Stimulated activated CD8-positive, alpha-beta memory T cell treated with anti-CD3 and anti-CD28 coated beads, Interleukin-7, amount 100 ng/mL, for 4 hours (primary cell): ENCODE data around the gene SRSF11.
A peak's percentile ranks its signal among the peaks of the same experiment; 100 is the strongest.
"Not testable (repeated sequence)": the region's sequence is repeated elsewhere in the genome, so short reads cannot be mapped to it uniquely, and the experiment has no call there.

Experiments
- DNase-seq, 2 donors: peaks; one replicate each; pipeline ENCODE4 v3.0.0-alpha.2; 2020; ENCODE audit warnings: low read depth in 2 of 2

Gene SRSF11, protein sequence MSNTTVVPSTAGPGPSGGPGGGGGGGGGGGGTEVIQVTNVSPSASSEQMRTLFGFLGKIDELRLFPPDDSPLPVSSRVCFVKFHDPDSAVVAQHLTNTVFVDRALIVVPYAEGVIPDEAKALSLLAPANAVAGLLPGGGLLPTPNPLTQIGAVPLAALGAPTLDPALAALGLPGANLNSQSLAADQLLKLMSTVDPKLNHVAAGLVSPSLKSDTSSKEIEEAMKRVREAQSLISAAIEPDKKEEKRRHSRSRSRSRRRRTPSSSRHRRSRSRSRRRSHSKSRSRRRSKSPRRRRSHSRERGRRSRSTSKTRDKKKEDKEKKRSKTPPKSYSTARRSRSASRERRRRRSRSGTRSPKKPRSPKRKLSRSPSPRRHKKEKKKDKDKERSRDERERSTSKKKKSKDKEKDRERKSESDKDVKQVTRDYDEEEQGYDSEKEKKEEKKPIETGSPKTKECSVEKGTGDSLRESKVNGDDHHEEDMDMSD

DNA sequence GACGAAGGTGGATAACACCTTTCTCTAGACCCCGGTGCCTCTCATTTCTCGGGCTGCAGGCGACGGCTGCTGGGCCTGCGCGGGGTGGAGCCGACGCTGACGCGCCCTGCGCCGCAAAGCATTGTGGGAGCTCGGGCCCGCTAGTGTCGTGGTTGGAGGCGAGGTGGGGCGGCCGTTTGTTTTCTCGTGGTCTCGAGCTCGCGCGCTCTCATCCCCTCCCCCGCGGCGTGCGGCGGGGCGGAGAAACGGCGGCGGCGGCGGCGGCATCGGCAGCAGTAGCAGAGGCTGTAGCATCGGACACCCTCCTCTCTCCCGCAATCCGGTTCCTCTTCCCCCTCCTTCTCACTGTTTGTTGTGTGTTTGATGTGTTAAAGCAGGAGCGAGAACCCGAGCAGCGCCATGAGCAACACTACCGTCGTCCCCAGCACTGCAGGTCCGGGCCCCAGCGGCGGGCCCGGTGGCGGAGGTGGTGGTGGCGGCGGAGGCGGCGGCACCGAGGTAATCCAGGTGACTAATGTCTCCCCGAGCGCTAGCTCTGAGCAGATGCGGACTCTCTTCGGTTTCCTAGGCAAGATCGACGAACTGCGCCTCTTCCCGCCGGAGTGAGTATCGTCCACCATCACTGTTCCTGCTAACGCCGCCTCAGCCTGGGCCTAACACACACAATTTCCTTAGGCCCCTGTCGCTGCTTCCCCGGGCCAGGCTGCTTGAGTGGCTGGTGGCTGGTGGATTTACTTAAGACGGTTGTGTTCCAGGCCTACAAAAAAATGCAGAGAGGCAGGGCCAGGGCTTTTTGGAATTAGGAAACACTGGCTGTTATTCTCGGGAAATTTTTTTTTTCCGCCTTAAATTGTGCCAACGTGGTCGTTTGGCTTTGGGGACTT is at the start of gene SRSF11:
TSS of gene SRSF11 (plus strand) at position 143 of the 884 bp plus-strand sequence. CDS start at position 400, 257 bp downstream.
- DNase-seq: peak; percentile 91 to 94

DNA sequence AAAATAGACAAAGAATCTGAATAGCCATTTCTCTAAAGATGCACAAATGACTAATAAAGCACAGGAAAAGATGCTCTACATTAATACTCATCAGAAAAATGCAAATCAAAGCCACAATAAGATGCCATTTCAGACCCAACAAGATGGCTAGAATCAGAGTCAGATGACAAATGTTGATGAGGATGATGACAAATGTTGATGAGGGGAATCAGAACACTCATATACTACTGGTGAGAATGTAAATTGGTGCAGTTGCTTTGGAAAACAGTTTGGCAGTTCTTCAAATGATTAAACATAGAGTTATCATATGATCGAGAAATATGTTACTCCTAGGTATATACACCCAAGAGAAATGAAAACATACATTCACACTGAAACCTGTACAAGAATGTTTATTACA is 49.7 kb upstream of the SRSF11 start:
- no peak for DNase-seq

DNA sequence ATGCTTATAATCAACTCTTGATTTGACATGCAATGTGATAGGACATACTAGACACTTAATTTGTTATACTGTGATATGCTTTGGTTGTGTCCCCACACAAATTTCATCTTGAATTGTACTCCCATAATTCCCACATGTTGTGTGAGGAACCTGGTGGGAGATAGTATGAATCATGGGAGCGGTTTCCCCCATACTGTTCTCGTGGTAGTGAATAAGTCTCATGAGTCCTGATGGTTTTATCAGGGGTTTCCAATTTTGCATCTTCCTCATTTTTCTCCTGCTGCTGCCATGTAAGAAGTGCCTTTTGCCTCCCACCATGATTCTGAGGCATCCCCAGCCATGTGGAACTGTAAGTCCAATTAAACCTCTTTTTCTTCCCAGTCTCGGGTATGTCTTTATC is 36.0 kb upstream of the SRSF11 start:
- not testable (repeated sequence) for DNase-seq

DNA sequence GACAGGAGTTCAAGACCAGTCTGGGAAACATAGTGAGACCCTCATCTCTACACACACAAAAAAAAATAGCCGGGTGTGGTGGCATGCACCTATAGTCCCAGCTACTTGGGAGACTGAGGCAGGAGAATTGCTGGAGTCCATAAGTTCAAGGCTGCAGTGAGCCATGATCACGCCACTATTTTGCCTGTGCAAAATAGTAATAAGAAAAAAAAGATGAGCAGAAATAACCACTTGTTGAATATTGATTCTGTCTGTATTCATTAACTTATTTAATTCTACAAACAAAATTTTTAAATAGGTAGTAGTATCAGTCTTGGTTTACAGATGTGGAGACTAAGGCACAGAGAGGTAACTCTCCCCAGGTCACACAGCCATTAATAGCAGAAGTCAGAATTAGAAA is 32.7 kb upstream of the SRSF11 start:
- DNase-seq: no peak

DNA sequence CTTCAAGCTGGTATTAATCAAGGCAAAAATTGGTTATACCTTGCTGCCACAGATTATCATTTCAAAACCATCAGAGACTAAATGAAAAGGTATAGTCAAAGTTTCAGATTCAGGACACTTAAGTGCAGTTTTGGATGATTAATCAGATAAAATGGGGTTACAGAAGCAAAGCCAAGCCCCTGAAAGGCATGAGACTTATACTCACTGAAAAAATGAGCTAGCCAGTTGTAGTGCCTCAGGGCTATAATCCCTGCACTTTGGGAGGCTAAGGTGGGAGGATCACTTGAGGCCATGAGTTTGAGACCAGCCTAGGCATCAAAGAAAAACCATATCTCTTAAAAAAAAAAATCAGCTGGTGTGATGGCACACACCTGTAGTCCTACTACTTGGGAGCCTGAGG is 31.0 kb upstream of the SRSF11 start:
- DNase-seq: no peak

DNA sequence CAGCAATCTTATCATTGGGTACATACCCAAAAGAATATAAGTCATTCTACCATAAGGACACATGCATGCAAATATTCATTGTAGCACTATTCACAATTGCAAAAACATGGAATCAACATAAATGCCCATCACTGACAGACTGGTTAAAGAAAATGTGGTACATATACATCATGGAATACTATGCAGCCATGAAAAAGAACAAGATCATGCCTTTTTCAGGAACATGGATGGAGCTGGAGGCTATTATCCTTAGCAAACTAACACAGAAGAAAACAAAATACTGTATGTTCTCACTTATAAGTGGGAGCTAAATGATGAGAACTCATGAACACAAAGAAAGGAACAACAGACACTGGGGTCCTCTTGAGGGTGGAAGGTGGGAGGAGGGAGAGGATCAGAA is 28.7 kb upstream of the SRSF11 start:
- not testable (repeated sequence) for DNase-seq

DNA sequence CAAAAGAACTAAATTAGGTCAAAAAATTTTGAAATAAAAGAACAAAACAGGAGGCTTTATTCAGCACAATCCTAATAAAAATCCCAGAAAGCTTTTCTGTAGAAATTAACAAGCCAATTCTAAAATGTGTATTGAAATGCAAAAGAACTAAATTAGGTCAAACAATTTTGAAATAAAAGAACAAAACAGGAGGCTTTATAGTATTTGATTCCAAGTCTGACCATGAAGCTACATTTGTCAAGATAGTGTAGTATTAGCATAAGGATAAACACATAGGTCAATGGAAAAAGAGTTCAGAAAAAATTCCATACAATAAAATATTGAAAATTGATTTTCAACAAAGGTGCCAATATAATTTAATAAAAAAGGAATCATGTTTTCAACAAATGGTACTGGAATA is 26.6 kb upstream of the SRSF11 start:
- no peak for DNase-seq

DNA sequence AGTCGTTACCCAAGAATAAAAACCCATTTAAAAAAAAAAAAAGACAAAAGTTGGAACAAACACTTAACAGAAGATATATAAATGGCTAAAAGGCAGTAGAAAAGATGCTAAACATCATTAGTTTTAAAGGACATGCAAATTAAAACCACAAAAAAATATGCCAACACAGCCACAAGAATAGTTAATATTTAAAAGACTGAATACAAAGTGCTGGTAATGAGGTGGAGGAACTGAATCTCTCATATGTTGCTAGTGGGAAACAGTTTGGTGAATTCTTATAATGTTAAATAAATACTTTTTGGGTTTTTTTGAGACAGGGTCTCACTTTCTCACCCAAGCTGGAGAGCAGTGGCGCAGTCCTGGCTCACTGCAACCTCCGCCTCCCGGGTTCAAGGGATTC is 25.8 kb upstream of the SRSF11 start:
- no peak for DNase-seq

DNA sequence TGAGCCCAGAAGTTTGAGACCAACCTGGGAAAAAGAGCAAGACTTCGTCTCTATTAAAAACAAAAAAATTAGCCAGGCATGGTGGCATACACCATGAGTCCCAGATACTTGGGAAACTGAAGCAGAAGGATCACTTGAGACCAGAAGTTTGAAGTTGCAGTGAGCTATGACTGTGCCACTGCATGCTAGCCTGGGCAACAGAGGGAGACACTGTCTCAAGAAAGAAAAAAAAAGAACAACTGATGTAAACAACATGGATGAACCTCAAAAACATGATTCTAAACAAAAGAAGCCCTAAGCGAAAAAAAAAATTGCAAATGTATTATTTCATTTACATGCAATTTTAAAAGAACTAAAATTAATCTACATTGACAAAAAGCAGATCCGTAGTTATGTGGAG is 24.8 kb upstream of the SRSF11 start:
- DNase-seq: no peak

DNA sequence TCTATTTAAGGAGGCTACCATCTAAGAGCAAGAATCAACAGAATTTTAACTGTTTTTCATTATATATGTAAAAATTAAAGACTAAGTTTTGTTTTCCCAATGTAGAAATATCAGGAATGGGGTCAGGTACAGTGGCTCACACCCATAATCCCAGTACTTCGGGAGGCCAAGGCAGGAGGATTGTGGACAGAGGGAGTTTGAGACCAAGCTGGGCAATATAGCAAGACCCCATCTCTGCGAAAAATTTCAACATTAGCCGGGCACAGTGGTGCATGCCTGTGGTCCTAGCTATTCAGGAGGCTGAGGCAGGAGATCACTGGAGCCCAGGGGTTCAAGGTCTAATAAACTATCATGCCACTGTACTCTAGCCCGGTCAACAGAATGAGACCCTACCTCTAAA is 21.1 kb upstream of the SRSF11 start:
- no peak for DNase-seq

DNA sequence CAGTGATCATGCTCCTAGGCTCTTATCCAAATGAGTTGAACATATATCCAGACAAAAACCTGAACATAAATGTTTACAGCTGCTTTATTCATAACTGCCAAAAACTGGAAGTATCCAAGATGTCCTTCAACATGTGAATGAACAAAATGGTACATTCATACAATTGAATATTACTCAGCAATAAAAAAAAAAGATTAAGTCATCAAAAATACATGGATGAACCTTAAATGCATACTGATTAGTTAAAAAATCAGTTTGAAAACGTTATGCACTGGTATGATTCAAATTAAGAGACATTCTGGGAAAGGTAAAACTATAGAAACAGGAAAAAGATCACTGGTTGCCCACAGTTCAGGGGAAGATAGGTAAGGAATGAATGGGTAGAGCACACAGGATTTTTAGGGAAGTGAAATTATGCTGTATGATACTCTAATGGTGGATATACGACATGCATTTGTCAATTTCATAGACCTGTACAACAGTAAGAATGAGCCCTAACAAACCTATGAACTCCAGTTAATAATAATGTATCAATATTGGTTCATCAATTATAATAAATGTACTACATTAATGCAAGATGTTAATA is 18.9 kb upstream of the SRSF11 start:
- DNase-seq: no peak

DNA sequence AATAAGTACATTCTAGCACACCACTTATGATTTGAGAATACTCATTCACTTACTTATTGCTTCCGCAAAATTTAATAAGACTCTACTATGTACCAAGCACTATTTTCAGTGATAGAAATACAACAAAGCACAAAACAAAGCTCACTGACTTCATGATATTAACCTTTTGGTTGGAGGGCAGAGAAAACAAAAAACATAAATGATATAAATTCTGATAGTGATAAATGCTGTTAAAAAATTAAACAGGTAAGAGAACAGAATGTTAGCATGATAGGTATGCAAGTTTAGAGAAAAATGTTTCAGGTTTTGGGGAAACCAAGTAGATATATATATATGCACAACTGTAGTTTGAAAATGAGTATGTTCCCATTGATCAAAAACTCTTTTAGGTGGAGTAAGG is 17.0 kb upstream of the SRSF11 start:
- DNase-seq: no peak

DNA sequence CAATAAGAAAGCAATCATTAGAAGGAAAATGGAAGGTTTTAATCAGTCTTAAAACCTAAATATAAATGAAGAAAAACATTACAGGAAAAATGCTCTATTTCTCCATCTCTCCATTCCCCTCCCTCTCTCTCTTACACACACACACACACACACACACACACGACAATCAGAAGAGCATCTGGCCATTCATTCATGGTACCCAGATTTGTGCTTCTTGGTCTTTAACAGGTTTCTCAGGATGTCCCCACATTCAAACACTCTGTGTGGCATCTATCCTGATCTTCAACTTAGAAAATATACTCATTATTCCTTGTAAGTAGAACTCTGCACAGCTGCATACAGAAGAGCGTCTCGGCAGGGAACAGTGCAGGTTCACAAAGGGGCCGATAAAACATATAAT is 16.6 kb upstream of the SRSF11 start:
- no peak for DNase-seq

DNA sequence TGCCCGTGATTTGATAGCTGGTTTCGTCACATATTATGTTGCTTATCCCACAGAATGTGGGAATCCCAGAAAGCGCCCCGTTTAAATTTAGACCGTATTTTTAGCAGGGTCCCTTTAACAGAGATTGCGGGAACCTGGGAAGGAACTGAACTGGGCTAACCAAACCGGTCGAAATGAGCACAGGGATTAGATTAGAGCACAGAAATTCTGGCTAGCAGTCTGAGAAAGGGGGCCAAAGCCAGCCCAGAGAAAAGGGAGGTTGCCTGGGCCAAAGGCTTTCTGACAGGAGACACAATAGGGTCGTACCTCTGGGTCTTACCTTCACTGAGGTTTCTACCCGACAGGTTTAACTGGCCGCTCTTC is 16.1 kb upstream of the SRSF11 start:
- DNase-seq: no peak

DNA sequence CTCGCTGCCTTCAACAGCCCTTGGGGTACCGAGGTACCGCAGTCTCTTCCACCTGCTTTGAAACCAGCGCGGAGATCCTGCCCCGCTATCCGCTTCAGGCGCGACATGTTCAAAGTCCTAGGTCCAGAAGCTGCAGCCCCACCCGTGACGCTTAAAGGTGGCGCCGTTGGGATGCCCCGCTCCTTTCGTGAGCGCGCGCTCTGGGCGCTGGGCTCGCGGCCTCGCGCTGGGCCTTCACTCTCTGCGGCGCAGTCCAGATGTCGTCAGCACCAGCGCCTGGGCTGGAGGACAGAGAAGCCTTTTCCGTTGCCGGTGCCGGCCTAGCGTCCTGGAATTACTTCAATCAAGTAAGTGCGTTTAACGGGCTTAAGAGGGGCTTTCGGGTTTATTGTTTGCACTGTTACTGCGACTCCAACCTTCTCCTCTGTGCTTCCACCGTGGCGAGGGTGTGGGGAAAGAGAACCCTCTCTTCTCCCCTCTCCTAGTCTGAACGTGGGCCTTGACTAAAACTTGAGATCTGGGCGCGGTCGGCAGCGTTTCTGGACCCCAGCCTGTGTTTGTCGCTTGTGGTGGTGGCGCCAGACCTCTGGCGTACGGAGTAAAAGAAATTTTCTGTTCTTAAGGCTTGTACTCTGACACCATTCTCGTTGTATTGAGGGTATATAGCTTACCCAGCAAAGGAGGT is 15.6 kb upstream of the SRSF11 start, which contains the start of gene LRRC40:
TSS of gene LRRC40 (minus strand) at position 146 of the 685 bp plus-strand sequence. CDS start at position 107, 39 bp downstream.
- peak; percentile 87 to 93 for DNase-seq

DNA sequence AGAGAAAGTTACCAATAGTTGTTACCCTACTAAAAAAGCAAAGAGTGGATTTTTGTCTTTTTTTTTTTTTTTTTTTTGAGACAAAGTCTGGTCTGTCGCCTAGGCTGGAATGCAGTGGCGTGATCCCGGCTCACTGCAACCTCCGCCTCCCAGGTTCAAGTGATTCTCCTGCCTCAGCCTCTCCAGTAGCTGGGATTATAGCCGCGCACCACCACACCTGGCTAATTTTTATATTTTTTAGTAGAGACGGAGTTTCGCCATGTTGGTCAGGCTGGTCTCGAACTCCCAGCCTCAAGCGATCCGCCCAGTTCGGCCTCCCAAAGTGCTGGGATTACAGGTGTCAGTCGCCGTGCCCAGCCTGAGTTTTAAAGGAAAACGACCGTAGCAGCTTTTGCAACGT is 14.3 kb upstream of the SRSF11 start:
- not testable (repeated sequence) for DNase-seq

DNA sequence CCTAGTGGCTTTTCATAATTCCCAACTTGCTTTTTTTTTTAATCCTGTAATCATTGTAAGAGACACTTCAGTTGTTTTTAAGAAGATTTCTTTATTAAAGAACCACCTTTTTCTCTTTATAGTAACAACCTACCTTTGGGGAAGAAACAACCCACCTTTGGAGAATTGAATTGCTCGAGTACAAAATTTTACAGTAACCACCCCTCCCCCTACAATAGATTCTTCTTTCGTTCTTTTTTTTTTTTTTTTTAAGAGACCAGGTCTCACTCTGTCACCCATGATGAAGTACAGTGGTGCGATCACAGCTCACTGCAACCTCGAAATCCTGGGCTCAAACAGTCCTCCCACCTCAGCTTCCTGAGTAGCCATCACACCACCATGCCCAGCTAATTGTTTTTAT is 13.7 kb upstream of the SRSF11 start:
- no peak for DNase-seq

DNA sequence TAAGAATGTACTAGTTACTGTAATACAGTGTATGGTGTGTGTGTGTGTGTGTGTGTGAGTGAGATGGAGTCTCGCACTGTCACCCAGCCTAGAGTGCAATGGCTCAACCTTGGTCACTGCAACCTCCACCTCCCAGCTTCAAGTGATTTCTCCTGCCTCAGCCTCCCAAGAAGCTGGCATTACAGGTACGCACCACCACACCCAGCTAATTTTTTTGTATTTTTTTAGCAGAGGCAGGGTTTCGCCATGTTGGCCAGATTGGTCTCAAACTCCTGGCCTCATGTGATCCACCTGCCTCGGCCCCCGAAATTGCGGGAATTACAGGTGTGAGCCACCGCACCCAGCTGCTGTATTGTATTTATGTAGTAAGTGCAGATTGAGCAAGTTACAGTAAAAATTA is 12.9 kb upstream of the SRSF11 start:
- no peak for DNase-seq

DNA sequence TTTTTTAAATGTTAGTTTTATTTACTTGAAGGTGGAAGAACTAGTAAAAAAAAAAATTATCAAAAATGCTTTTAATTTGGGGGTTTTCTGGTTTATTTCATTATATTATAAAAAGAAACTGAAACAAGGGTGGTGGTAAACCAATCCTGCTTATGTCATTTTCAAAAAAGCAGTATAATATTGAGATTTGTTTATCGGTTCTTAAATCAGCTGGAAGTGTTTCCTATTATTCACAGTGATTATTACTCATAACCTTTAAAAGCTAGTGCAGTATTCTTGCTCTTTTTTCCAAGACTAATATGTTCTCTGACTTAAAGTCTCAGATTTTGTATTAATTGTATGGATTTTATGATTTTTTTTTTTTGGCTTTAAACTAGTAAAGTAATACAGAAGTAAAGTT is 10.4 kb upstream of the SRSF11 start:
- no peak for DNase-seq

DNA sequence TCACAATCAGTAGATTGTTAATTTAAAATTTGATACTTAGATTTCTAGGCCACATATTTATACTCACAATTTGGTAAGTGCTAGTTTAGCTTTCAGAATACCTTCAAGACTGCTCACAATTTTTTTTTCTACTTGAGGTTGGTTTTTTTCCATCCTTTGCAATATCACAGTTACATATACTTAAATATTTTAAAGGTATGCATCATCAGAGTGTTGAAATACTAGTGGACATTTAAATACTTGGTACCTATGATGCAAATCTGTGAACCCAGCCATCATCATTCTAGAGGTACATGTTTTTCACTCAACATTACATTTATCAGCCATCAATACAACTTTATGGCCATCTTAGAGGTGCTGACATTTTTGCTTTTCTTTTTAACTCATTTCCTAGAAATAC is 9.6 kb upstream of the SRSF11 start:
- DNase-seq: no peak

DNA sequence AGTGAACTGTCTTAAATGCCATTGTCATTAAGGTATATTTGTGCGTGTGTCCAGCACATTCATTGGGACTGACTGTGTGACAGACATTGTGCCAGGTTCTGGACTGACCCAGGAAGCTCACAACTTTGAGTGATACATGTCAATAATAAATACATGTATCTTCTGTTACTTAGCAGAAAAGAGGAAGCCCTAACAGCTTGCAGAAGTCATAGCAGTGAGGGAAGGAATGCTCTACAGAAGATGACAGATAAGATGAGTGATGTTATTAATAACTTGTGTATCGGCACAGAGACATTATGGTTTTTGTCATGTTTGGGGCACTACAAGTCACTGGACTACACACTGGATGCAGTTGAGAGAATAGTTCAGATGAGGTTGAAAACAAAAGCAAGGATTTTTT is 1.2 kb upstream of the SRSF11 start:
- DNase-seq: no peak
